ENCODE measurements around the gene PPP1R37.

PPP1R37 gene

DNA sequence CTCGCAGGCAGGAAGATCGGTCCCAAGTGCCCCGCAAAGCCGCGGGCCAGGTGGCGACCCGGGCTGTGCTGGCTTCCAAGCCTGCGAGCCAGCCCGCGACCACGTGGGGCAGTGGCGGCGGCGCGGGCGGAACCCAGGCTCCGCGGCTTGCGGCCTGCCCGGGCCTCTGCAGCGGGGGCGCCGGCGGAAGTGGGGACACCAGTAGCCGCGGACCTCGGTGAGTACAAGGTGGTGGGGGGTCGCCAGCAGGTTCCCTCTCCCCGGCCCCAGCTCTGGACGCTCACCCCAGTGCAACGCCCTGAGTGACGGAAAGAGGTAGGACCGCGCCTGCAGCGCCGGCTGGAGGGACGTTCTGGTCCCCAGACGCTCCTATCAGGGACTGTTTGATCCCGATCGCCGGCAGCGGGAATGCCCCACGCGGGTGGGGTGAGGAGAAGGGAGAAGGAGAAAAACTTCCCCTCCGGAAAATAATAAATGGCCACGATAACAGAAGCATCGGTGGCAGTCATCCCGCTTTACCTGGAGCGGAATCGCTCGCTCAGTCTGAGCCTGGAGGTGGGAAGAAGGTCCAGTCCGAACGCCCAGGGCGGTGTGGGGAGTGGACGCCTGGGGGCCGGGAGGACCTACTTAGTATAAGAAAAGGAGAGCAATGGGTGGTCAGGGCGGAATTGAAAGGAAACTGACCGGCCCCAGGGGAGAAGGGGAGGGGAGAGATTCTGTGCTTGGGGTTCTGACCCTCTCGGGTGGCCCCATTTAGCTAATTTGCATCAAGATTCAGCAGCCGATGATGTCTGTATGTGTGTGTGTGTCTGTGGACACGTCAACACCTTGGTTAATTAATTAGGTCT is 13.7 kb upstream of the PPP1R37 start, which contains the start of gene GEMIN7:
Gene GEMIN7 (plus strand): TSS at position 198 of the 848 bp plus-strand sequence. CDS start 10,855 bp downstream, outside the sequence.
- Histone ChIP-seq H3K4me3 (ENCODE audit: low read depth, low read length) (peak within 1 kb of the TSS; percentile 93), H2AFZ (peak within 1 kb of the TSS; percentile 99), H3K79me2 (peaks cover 23% of the 10 kb centered on the region), H3K9me3 (ENCODE audit: control insufficient read depth, low read length) (no peaks in the 10 kb centered on the region), H3K9ac (peak within 1 kb of the TSS; percentile 86), H3K36me3 (ENCODE audit: control insufficient read depth, insufficient read depth, low read length) (no peaks in the 10 kb centered on the region), H3K27ac (peak within 1 kb of the TSS; percentile 63), H3K4me1 (peaks cover 13% of the 10 kb centered on the region), H3K4me2 (ENCODE audit: low read length) (peak within 1 kb of the TSS; percentile 82), H3K27me3 (ENCODE audit: control insufficient read depth, insufficient read depth, low read length) (no peaks in the 10 kb centered on the region)
- TF ChIP-seq, protein P1, sequence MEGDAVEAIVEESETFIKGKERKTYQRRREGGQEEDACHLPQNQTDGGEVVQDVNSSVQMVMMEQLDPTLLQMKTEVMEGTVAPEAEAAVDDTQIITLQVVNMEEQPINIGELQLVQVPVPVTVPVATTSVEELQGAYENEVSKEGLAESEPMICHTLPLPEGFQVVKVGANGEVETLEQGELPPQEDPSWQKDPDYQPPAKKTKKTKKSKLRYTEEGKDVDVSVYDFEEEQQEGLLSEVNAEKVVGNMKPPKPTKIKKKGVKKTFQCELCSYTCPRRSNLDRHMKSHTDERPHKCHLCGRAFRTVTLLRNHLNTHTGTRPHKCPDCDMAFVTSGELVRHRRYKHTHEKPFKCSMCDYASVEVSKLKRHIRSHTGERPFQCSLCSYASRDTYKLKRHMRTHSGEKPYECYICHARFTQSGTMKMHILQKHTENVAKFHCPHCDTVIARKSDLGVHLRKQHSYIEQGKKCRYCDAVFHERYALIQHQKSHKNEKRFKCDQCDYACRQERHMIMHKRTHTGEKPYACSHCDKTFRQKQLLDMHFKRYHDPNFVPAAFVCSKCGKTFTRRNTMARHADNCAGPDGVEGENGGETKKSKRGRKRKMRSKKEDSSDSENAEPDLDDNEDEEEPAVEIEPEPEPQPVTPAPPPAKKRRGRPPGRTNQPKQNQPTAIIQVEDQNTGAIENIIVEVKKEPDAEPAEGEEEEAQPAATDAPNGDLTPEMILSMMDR (IDR thresholded peaks at IDR 0.05) = no peak

DNA sequence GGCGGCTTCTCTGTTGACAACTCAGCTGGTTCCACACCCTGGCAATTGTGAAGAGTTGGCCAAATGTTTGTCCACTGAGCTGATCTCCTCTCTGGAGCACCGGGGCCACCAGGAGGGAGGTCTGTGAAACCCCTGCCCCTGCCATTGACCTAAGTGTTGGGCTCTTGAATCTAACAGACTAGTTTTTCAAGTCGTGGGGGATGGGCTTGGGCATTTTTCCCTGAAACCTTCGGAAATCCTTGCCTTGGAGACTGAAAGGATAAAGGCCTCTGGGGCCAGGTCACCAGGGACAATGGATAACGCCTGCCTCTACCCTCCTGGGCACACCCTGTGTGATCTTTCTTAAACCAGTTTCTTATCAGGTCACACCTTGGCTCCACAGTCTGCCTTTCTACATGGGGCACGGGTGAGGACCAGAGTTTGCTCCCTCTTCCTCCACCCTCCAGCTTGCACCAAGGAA is 13.0 kb upstream of the PPP1R37 start:
- H3K9ac ChIP-seq = no peak overlapping the region
- peak overlapping the region; percentile 82 for H3K4me2 ChIP-seq (ENCODE audit: low read length)
- peaks cover 13% of the 10 kb centered on the region for H3K4me1 ChIP-seq
- H3K79me2 ChIP-seq = peaks cover 23% of the 10 kb centered on the region
- no peaks in the 10 kb centered on the region for H3K36me3 ChIP-seq (ENCODE audit: control insufficient read depth, insufficient read depth, low read length)
- no peak overlapping the region for H2AFZ ChIP-seq
- no peak overlapping the region for H3K27ac ChIP-seq
- no peaks in the 10 kb centered on the region for H3K9me3 ChIP-seq (ENCODE audit: control insufficient read depth, low read length)
- peak overlapping the region; percentile 93 for H3K4me3 ChIP-seq (ENCODE audit: low read depth, low read length)
- no peaks in the 10 kb centered on the region for H3K27me3 ChIP-seq (ENCODE audit: control insufficient read depth, insufficient read depth, low read length)
- TF ChIP-seq, protein P1 (IDR thresholded peaks at IDR 0.05) = no peak

DNA sequence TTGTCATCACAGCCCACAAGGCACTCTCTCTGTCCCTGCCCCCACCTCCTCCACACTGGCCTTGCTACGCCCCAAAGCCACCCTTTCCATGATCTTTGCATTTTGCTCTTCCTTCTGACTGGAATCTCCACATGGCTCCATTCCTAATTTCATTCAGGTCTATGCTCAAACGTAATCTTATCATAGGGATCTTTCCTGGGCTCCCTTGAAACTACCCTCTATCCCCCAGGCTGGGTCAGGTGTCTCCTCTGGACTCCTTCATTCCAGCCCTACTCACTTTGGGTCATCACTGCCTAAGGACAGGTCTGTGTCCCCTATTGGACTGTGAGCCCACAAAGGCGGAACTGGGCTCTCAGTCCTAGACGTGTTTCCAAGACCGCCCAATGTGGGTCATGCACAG is 10.8 kb upstream of the PPP1R37 start:
- Histone ChIP-seq H3K4me2 (ENCODE audit: low read length) (no peak overlapping the region), H2AFZ (no peak overlapping the region)

DNA sequence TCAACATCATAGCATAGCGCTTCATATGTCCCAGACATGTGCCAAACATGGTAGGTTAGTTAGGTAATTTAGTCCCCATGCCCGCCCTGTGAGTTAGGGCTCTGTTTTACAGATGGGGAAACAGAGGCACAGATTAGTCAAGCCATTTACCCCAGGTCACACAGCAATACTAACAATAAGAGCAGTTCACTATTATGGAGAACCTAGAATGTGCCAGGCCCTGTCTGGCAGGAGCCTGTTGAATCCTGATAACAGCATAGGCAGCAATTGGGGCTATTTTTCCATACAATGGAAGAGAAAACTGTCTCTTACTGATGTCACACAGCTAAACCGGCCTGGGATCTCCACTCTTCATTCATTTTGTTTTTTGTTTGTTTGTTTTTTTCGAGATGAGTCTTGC is 6.5 kb upstream of the PPP1R37 start:
- H3K36me3 ChIP-seq (ENCODE audit: control insufficient read depth, insufficient read depth, low read length) = no peaks in the 10 kb centered on the region
- TF ChIP-seq, protein P1 (IDR thresholded peaks at IDR 0.05) = no peak
- peaks cover 5% of the 10 kb centered on the region for H3K4me1 ChIP-seq

More for the DNA sequence above, 10.8 kb upstream of the PPP1R37 start:
- no peak overlapping the region for H3K9ac ChIP-seq
- peaks cover 25% of the 10 kb centered on the region for H3K79me2 ChIP-seq
- H3K4me3 ChIP-seq (ENCODE audit: low read depth, low read length) = no peak overlapping the region
- no peaks in the 10 kb centered on the region for H3K27me3 ChIP-seq (ENCODE audit: control insufficient read depth, insufficient read depth, low read length)
- H3K36me3 ChIP-seq (ENCODE audit: control insufficient read depth, insufficient read depth, low read length) = no peaks in the 10 kb centered on the region
- TF ChIP-seq, protein P1 (IDR thresholded peaks at IDR 0.05) = no peak
- H3K9me3 ChIP-seq (ENCODE audit: control insufficient read depth, low read length) = no peaks in the 10 kb centered on the region
- no peak overlapping the region for H3K27ac ChIP-seq
- H3K4me1 ChIP-seq = peaks cover 8% of the 10 kb centered on the region

More for the DNA sequence above, 6.5 kb upstream of the PPP1R37 start:
- no peak overlapping the region for H3K27ac ChIP-seq
- H3K27me3 ChIP-seq (ENCODE audit: control insufficient read depth, insufficient read depth, low read length) = no peaks in the 10 kb centered on the region
- peaks cover 14% of the 10 kb centered on the region for H3K79me2 ChIP-seq
- no peak overlapping the region for H3K9ac ChIP-seq
- H3K4me2 ChIP-seq (ENCODE audit: low read length) = no peak overlapping the region
- H2AFZ ChIP-seq = no peak overlapping the region
- H3K9me3 ChIP-seq (ENCODE audit: control insufficient read depth, low read length) = no peaks in the 10 kb centered on the region
- H3K4me3 ChIP-seq (ENCODE audit: low read depth, low read length) = no peak overlapping the region

Data from parathyroid adenoma (tissue), 2 donors.